Measurements from ENCODE around the gene NASP. TPM values are rescaled to one million over a fixed set of nuclear protein-coding genes. Genes with fewer than 3 reads are reported as not detected.
A peak's percentile ranks its signal among the peaks of the same experiment; 100 is the strongest.

NASP gene
- total RNA-seq, 1 donor from 2014 or later = 251 TPM

DNA sequence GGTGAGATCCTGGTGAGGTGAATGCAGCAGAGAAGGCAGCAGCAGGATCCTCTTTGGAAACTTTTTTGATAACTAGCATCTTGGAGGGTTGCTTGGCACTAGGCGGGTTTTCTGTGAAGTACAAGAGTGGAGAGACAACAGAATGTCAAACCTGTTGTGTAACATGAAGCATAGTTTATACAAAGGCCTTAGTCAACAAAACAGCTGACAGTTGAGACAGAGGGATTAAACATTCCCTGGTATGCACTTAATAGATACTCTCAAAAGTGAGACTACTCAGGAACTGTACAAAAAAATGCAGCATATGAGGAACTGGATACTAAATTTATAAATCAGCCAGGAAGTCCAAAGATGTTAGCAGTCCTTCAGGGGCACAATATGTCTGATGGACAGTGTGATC is 56.5 kb downstream of the NASP start:
- no peaks in the 10 kb centered on the region for H3K27me3 Mint-ChIP-seq (ENCODE audit: insufficient read depth)
- DNase-seq (ENCODE audit: low spot score) = no peak
- intact Hi-C loops (cut with micrococcal nuclease) = no loop called here
- H3K36me3 Mint-ChIP-seq (ENCODE audit: low read depth) = peaks cover 13% of the 10 kb centered on the region
- no peak overlapping the region for H3K27ac Mint-ChIP-seq
- H3K4me1 Mint-ChIP-seq (ENCODE audit: low read depth) = no peaks in the 10 kb centered on the region
- H3K9me3 Mint-ChIP-seq = no peaks in the 10 kb centered on the region
- no peak overlapping the region for H3K4me3 Mint-ChIP-seq

DNA sequence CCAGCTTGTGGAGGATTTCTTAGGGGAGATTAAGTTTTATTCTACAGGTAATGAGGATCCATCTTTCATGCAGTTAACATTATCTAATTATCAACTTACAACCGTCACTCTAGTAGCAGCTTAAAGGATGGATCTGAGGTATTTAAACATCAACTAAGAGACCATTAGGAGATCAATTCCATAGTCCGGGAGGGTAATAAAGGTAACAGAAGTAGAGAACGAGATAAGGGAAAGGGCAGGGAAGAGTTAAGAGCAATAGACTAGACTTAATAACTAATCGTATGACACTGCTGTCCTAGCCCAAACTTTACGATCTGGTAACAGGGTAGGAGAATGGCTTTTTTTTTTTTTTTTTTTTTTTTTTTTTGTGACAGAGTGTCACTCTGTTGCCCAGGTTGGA is 59.5 kb downstream of the NASP start:
- H3K9me3 Mint-ChIP-seq = no peaks in the 10 kb centered on the region
- no peaks in the 10 kb centered on the region for H3K27me3 Mint-ChIP-seq (ENCODE audit: insufficient read depth)
- no peak overlapping the region for H3K4me3 Mint-ChIP-seq
- H3K36me3 Mint-ChIP-seq (ENCODE audit: low read depth) = peaks cover 20% of the 10 kb centered on the region
- H3K4me1 Mint-ChIP-seq (ENCODE audit: low read depth) = no peaks in the 10 kb centered on the region
- intact Hi-C loops (cut with micrococcal nuclease) = no loop called here
- no peak for DNase-seq (ENCODE audit: low spot score)
- no peak overlapping the region for H3K27ac Mint-ChIP-seq

DNA sequence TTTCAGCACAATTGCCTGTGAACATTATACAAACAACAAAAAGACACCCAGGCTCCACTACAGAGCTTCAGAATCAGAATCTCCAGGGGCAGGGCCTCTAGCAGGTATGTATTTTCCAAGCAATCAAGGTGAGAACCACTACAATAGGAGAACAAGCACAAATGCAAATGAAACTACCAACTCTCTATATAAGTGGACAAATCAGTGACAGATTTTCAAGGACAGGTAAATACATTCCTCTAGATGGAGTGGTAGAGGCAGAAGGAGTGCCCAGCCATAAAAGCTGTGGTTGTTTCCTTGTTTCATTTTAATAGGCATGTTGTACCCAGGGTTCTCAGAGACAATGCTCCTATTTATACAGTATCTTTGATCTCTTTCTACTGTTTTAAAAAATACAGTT is 60.1 kb downstream of the NASP start:
- H3K27me3 Mint-ChIP-seq (ENCODE audit: insufficient read depth) = no peaks in the 10 kb centered on the region
- intact Hi-C loops (cut with micrococcal nuclease) = no loop called here

DNA sequence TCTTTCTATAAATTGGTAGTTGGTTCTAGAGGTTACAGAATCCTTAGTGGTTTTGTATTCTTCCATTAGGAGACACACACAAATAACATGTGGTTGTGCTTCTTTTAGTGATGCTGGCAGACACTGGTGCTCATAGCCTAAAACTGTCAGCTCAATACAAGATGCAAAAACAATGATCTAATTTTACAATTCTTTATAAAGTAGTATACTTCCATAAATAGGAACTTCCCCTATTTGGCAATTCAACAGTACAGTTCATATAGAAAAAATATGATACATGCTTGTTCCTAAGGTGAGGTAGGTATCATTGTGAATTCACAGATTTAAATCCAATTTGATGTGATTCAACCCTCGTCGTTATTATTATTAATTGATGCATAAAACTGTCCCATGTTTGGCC is 60.8 kb downstream of the NASP start:
- no peak overlapping the region for H3K4me3 Mint-ChIP-seq
- H3K27me3 Mint-ChIP-seq (ENCODE audit: insufficient read depth) = no peaks in the 10 kb centered on the region
- H3K4me1 Mint-ChIP-seq (ENCODE audit: low read depth) = no peaks in the 10 kb centered on the region
- peaks cover 22% of the 10 kb centered on the region for H3K36me3 Mint-ChIP-seq (ENCODE audit: low read depth)
- intact Hi-C loops (cut with micrococcal nuclease) = loop anchor here (5.0 kb wide), 1 partner anchor 198 kb away; no protein-coding TSS in a partner anchor
- no peaks in the 10 kb centered on the region for H3K9me3 Mint-ChIP-seq
- DNase-seq (ENCODE audit: low spot score) = no peak
- H3K27ac Mint-ChIP-seq = no peak overlapping the region

More for the DNA sequence above, 60.1 kb downstream of the NASP start:
- no peak for DNase-seq (ENCODE audit: low spot score)
- peaks cover 21% of the 10 kb centered on the region for H3K36me3 Mint-ChIP-seq (ENCODE audit: low read depth)
- no peaks in the 10 kb centered on the region for H3K9me3 Mint-ChIP-seq
- no peak overlapping the region for H3K27ac Mint-ChIP-seq
- no peaks in the 10 kb centered on the region for H3K4me1 Mint-ChIP-seq (ENCODE audit: low read depth)
- no peak overlapping the region for H3K4me3 Mint-ChIP-seq

DNA sequence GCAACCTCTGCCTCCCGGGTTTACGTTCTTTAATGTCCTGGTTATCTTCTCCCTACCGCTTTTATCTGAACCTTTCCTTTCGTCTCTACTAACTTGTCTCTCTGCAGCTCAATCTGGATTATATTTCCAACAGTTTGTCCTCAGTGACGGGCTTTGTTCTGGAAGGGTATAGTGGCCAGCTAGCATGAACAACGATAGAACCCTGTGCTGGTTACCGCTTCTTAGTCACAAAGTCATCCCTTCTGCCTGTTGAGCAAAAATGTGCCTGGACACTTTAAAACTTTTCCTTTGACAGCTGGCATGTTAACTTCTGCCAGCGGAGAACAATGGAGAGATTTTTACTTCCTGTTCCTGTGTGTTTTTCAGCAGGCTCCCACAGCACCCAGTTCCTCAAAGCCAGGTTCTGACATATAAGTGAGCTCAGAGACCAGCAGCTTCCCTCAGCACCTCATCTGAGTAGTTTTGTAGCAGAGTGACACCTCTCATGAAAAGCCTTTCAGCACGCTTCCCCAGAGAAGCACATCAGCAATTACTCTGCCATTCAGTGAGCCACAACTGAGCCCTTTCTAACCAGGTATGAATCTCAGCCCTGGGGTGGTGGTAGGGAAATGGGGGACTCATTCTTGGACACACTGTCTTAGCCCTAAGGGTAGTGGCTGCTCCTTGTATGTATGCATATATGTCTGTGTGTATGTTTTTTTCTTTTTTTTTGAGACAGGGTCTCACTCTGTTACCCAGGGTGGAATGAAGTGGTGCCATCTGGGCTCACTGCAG is 63.6 kb downstream of the NASP start:
- no peak for DNase-seq (ENCODE audit: low spot score)
- Mint-ChIP-seq H3K27me3 (ENCODE audit: insufficient read depth) (no peaks in the 10 kb centered on the region), H3K27ac (no peak overlapping the region), H3K9me3 (no peaks in the 10 kb centered on the region), H3K36me3 (ENCODE audit: low read depth) (peaks cover 33% of the 10 kb centered on the region), H3K4me3 (no peak overlapping the region), H3K4me1 (ENCODE audit: low read depth) (no peaks in the 10 kb centered on the region)
- intact Hi-C loops (cut with micrococcal nuclease) = loop anchor here (5.0 kb wide), 1 partner anchor 195 kb away; no protein-coding TSS in a partner anchor

DNA sequence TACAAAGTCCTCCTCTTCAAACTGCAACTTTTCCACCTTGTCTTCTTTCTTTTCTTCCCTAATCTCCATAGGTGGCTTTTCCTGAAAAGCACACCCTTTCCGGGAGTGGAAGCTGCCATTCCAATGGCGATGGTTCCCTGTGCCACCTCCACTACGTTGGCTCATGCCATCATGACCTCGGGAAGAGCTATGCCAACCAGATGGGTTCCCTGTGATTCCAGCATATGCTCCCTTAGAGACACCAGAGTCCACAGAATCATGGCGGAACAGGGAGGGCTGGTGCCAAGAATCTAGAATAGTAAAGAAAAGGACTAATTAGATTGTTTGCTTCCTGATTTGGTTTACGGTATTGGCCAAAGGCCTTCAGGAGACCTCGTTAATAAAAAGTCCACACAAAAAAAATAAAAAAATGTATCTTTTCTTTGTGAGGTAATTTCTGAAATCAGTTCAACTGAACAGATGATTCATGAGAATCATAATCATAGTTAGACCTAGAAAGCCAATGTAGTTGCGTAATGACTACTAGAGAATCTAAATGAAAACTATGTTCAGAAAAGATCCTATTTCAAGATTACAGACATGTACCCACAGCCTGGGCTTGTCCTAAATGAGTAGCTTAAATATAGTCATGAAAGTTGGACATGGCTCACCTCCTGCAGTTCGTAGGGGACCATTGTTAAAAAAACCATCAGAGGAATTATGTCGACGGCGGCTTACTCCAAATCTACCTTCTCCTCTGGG is 70.9 kb downstream of the NASP start:
- Mint-ChIP-seq H3K9me3 (no peaks in the 10 kb centered on the region), H3K4me3 (no peak overlapping the region), H3K36me3 (ENCODE audit: low read depth) (peaks cover 55% of the 10 kb centered on the region), H3K4me1 (ENCODE audit: low read depth) (peaks cover 5% of the 10 kb centered on the region), H3K27me3 (ENCODE audit: insufficient read depth) (no peaks in the 10 kb centered on the region), H3K27ac (peak overlapping the region; percentile 27)
- no peak for DNase-seq (ENCODE audit: low spot score)
- intact Hi-C loops (cut with micrococcal nuclease) = loop anchor here (2.0 kb wide), 1 partner anchor 32 kb away; the partner anchor contains the start of gene GPBP1L1

DNA sequence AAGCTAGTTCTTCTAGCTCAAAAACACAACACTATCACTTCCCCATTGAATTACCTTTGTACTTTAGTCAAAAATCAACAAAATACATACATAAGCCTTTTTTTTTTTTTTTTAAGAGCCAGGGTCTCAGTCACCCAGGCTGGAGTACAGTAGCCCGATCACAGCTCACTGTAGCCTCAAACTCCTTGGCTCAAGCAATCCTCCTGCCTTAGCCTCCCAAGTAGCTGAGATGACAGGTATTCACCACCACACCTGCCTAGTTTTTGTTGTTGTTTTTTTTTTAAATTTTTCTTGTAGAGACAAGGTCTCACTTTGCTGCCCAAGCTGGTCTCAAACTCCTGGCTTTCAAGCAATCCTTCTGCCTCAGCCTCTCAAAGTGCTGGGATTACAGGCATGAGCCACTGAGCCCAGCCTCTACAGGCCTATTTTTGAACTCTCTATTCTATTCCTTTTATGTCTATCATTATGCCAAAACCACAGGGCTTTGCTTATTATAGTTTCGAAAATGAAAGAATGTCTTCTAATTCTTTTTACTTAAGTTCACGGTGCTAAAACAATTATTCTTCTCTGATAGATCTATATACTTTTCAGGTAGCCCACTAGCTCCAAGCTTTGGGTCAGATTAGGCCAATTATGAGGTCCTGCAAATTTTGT is 72.9 kb downstream of the NASP start:
- Mint-ChIP-seq H3K4me3 (no peak overlapping the region), H3K9me3 (no peaks in the 10 kb centered on the region), H3K4me1 (ENCODE audit: low read depth) (peaks cover 10% of the 10 kb centered on the region), H3K36me3 (ENCODE audit: low read depth) (peaks cover 52% of the 10 kb centered on the region), H3K27me3 (ENCODE audit: insufficient read depth) (no peaks in the 10 kb centered on the region), H3K27ac (no peak overlapping the region)
- intact Hi-C loops (cut with micrococcal nuclease) = no loop called here
- DNase-seq (ENCODE audit: low spot score) = no peak

DNA sequence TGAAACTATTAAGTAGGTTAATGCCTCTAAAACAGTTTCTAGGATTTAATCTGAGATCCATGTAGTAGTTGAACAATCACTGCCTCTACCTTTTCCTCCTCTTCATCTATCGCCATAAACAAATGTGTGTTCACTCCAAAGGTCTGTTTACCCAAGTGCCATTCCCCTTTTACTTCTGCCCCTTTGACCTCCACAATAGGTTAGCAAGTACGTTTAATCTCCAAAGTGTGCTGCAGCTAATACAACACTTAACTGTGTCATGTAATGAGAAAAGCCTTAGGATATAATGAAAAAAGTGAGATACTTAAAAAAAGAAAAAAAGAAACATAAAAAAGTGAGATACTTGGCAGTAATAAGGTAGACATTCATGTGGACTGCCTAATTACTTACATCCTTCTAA is 74.3 kb downstream of the NASP start:
- no peak overlapping the region for H3K27ac Mint-ChIP-seq

DNA sequence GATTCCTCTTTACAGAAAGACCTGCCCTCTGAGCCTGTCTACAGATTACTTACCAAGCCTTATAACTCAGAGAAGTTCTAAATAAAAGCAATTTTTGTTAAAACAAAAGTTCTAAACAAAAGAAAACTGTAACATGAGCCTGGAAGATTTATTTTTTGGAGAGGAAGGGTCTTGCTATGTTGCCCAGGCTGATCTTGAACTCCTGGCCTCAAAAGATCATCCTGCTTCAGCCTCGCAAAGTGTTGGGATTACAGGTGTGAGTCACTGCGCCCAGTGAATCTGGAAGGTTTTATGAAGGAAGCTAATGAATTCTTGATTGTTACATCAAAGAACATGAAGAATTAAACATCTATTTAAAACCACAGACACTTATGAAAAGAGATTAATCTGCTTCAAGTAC is 75.4 kb downstream of the NASP start:
- H3K27me3 Mint-ChIP-seq (ENCODE audit: insufficient read depth) = no peaks in the 10 kb centered on the region
- H3K36me3 Mint-ChIP-seq (ENCODE audit: low read depth) = peaks cover 44% of the 10 kb centered on the region
- intact Hi-C loops (cut with micrococcal nuclease) = no loop called here
- no peaks in the 10 kb centered on the region for H3K9me3 Mint-ChIP-seq
- H3K4me1 Mint-ChIP-seq (ENCODE audit: low read depth) = peaks cover 16% of the 10 kb centered on the region
- H3K27ac Mint-ChIP-seq = no peak overlapping the region
- no peak for DNase-seq (ENCODE audit: low spot score)
- H3K4me3 Mint-ChIP-seq = no peak overlapping the region

More for the DNA sequence above, 74.3 kb downstream of the NASP start:
- Mint-ChIP-seq H3K4me1 (ENCODE audit: low read depth) (peaks cover 12% of the 10 kb centered on the region), H3K36me3 (ENCODE audit: low read depth) (peaks cover 44% of the 10 kb centered on the region), H3K4me3 (no peak overlapping the region), H3K9me3 (no peaks in the 10 kb centered on the region), H3K27me3 (ENCODE audit: insufficient read depth) (no peaks in the 10 kb centered on the region)
- DNase-seq (ENCODE audit: low spot score) = no peak
- intact Hi-C loops (cut with micrococcal nuclease) = no loop called here

DNA sequence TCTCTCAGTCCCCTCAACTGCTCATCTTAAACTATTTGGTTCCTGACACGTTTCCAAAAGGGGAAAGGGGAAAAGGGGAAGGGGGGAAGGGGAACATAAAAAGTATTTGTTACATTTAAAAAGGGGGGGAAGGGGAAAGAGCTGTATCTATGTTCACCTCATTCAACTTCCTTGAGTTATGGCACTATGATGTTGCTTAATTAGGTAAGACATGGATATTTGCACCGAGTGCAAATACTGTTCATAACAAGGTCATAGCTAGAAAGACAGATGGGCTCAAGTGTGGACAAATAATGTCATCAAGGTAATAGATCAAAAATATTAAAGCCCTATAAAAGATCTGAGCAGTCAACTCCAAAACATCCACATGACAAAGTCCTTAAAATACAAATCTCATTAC is 76.5 kb downstream of the NASP start:
- no peaks in the 10 kb centered on the region for H3K9me3 Mint-ChIP-seq
- no peak overlapping the region for H3K27ac Mint-ChIP-seq
- peaks cover 11% of the 10 kb centered on the region for H3K4me1 Mint-ChIP-seq (ENCODE audit: low read depth)
- H3K27me3 Mint-ChIP-seq (ENCODE audit: insufficient read depth) = no peaks in the 10 kb centered on the region
- intact Hi-C loops (cut with micrococcal nuclease) = no loop called here
- H3K36me3 Mint-ChIP-seq (ENCODE audit: low read depth) = peaks cover 33% of the 10 kb centered on the region
- no peak for DNase-seq (ENCODE audit: low spot score)
- no peak overlapping the region for H3K4me3 Mint-ChIP-seq

DNA sequence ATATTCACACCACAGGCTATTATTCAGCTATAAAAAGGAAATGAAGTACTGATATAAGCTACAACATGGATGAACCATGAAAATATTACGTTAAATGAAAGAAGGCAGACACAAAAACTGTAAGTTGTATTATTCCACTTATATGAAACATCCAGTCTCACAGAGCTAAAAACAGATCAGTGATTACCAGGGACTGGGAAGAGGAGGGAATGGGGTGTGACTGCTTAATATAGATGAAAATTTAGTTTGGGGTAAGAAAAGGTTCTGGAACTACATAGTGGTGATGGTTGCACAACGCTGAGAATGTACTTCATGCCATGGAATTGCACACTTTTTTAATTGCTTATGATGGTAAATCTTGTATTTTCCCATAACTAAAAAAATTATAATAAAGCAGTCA is 83.0 kb downstream of the NASP start:
- DNase-seq (ENCODE audit: low spot score) = no peak
- H3K36me3 Mint-ChIP-seq (ENCODE audit: low read depth) = peaks cover 4% of the 10 kb centered on the region
- intact Hi-C loops (cut with micrococcal nuclease) = no loop called here
- no peak overlapping the region for H3K4me3 Mint-ChIP-seq
- peaks cover 19% of the 10 kb centered on the region for H3K4me1 Mint-ChIP-seq (ENCODE audit: low read depth)
- no peaks in the 10 kb centered on the region for H3K27me3 Mint-ChIP-seq (ENCODE audit: insufficient read depth)
- no peak overlapping the region for H3K27ac Mint-ChIP-seq
- no peaks in the 10 kb centered on the region for H3K9me3 Mint-ChIP-seq

DNA sequence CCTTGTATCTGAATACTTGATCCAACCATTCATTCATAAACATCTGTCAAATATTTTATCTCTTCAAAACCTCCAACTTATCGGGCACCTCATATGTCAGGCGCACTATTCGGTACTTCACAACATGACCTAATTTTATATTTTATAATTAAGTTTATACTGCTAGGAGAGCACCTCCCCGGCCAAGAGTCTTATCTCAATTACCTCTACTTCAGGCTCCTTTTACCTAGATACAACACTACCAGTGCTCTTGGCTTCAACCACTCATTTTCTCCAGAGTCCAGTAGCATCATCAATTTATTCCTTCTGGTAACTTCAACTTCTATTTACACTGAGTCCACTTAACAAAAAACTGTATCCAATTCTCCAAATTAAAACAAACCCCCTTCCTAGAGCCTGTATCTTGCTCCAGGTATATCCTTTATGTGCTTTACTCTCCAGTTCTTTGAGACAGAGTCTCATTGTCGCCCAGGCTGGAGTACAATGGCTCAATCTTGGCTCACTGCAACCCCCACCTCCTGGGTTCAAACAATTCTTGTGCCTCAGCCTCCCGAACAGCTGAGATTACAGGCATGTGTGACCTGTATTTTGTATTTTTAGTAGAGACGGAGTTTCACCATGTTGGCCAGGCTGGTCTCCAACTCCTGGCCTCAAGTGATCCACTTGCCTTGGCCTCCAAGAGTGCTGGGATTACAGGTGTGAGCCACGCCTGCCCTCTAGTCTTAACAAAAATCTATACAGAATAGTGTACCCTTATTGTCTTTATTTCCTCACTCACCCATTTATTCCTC is 83.7 kb downstream of the NASP start:
- intact Hi-C loops (cut with micrococcal nuclease) = no loop called here
- H3K27ac Mint-ChIP-seq = no peak overlapping the region
- no peaks in the 10 kb centered on the region for H3K27me3 Mint-ChIP-seq (ENCODE audit: insufficient read depth)
- H3K4me1 Mint-ChIP-seq (ENCODE audit: low read depth) = peaks cover 19% of the 10 kb centered on the region
- no peaks in the 10 kb centered on the region for H3K9me3 Mint-ChIP-seq
- H3K4me3 Mint-ChIP-seq = no peak overlapping the region
- no peak for DNase-seq (ENCODE audit: low spot score)
- H3K36me3 Mint-ChIP-seq (ENCODE audit: low read depth) = peaks cover 4% of the 10 kb centered on the region

All from activated T-helper 1 cell treated with anti-CD3 and anti-CD28 coated beads, Interleukin-12 subunit alpha, Interleukin-12 subunit beta, Interleukin-2, Interleukin-4 antibody, amounts not matched to agents 30 ng/mL and 10 ng/mL and 1 ng/mL, durations not matched to agents 14 hours and 24 hours and 36 hours (primary cell).